Breast epithelium (tissue), 3 donors: ENCODE data around the gene TNFAIP8.

ENCODE experiments used
- CTCF ChIP-seq, 3 donors: fragments of 450-650 bp; IDR thresholded peaks; one replicate each; pipeline ENCODE4 v1.5.1; 2016 to 2017; ENCODE audit warnings: antibody characterized with exemption in 3 of 3, mild to moderate bottlenecking in 3 of 3, moderate library complexity in 3 of 3
- POLR2A ChIP-seq: fragments of 450-650 bp; IDR thresholded peaks from one replicate; pipeline ENCODE4 v1.6.1; 2016; ENCODE audit warnings: antibody characterized with exemption, mild to moderate bottlenecking, moderate library complexity
- POLR2AphosphoS5 ChIP-seq, 3 donors: sonication (generic); formaldehyde crosslinking; IDR thresholded peaks; one replicate each; pipeline ENCODE4 v1.6.1; 2017; ENCODE audit warnings: antibody characterized with exemption in 3 of 3

- TF ChIP-seq POLR2A = no peak
- no peak for TF ChIP-seq CTCF (IDR thresholded peaks at IDR 0.05)
- TF ChIP-seq POLR2AphosphoS5 (IDR thresholded peaks at IDR 0.05) = no peak
Observed at GRCh38 chr5:119393746-119394145, 37.9 kb downstream of the TNFAIP8 start.
